DND-41 (cell line): ENCODE data around the gene TPPP.
"Not testable (repeated sequence)": the region's sequence is repeated elsewhere in the genome, so short reads cannot be mapped to it uniquely, and the experiment has no call there.

Experiments used
- ATAC-seq: fragments of 200-7000 bp; cut with Tn5 transposase; 3 replicates; pipeline ENCODE4 v1.9.1; 2021; ENCODE audit warnings: low read depth; ENCODE audit not compliant: insufficient read depth
- DNase-seq: peaks from one replicate; pipeline ENCODE4 v3.0.0-alpha.2; 2020
- H2AFZ ChIP-seq: 2 replicates; pipeline ENCODE4 v1.6.0; 2012; ENCODE audit warnings: low read depth, low read length
- H3K27ac ChIP-seq: 2 replicates; pipeline ENCODE4 v1.5.1; 2012; ENCODE audit warnings: low read length, inconsistent platforms
- H3K27me3 ChIP-seq: fragments of 200-600 bp; sonication (generic); 2 replicates; pipeline ENCODE4 v1.6.0; 2012; ENCODE audit warnings: low read length, mild to moderate bottlenecking, inconsistent platforms; ENCODE audit not compliant: insufficient read depth, poor library complexity
- H3K36me3 ChIP-seq: 2 replicates; pipeline ENCODE4 v1.5.1; 2012; ENCODE audit warnings: low read length, inconsistent platforms; ENCODE audit not compliant: insufficient read depth
- H3K4me1 ChIP-seq: 2 replicates; pipeline ENCODE4 v1.5.1; 2012; ENCODE audit warnings: mild to moderate bottlenecking, low read length; ENCODE audit not compliant: insufficient read depth
- H3K4me2 ChIP-seq: 2 replicates; pipeline ENCODE4 v1.6.0; 2012; ENCODE audit warnings: mild to moderate bottlenecking, moderate library complexity, low read length, inconsistent platforms; ENCODE audit not compliant: insufficient read depth
- H3K4me3 ChIP-seq, 2 experiments: fragments of 200-600 bp in 1 of 2; shearing (Covaris generic) in 1 of 2; 2 replicates each; pipeline ENCODE4 v1.5.1; 2012 to 2016; ENCODE audit warnings: inconsistent platforms in 2 of 2, low read length in 2 of 2, mild to moderate bottlenecking in 2 of 2, low read depth in 1 of 2, moderate library complexity in 1 of 2
- H3K79me2 ChIP-seq: 2 replicates; pipeline ENCODE4 v1.6.0; 2012; ENCODE audit warnings: low read length, inconsistent platforms; ENCODE audit not compliant: insufficient read depth
- H3K9ac ChIP-seq: 2 replicates; pipeline ENCODE4 v1.6.0; 2012; ENCODE audit warnings: low read depth, mild to moderate bottlenecking, inconsistent platforms, low read length, moderate library complexity
- H3K9me3 ChIP-seq: 2 replicates; pipeline ENCODE4 v1.5.1; 2012; ENCODE audit warnings: low read length, moderate library complexity, mild to moderate bottlenecking, inconsistent platforms; ENCODE audit not compliant: insufficient read depth, severe bottlenecking
- H4K20me1 ChIP-seq: 2 replicates; pipeline ENCODE4 v1.6.0; 2012; ENCODE audit warnings: low read length; ENCODE audit not compliant: insufficient read depth

The TPPP gene

DNA sequence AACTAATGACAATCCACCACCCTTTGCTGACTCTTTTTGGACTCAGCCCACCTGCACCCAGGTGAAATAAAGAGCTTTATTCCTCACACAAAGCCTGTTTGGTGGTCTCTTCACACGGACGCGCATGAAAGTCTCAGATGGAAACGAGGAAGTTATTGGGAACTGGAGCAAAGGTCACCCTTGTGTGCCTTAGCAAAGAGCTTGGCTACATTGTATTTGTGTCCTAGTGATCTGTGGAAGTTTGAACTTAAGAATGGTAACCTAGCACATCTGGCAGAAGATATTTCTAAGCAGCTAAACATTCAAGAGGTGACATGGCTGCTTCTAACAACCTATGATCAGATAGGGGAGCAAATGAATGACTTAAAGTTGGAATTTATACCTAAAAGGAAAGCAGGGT is 15.2 kb upstream of the TPPP start:
- not testable (repeated sequence) for H3K9me3 ChIP-seq, H3K79me2 ChIP-seq, H3K4me2 ChIP-seq, DNase-seq, H3K4me3 ChIP-seq, H3K27me3 ChIP-seq, H2AFZ ChIP-seq, H3K36me3 ChIP-seq, H3K9ac ChIP-seq, H4K20me1 ChIP-seq, H3K27ac ChIP-seq, H3K4me1 ChIP-seq, ATAC-seq

GRCh38 chr5:706127-706526 is 13.0 kb upstream of the TPPP start:
- not testable (repeated sequence) for ATAC-seq, H3K27ac ChIP-seq

GRCh38 chr5:696753-697702 is 3.9 kb upstream of the TPPP start:
- not testable (repeated sequence) for H3K36me3 ChIP-seq, ATAC-seq, H3K79me2 ChIP-seq, H3K9me3 ChIP-seq, H3K4me1 ChIP-seq, DNase-seq, H3K27ac ChIP-seq, H3K4me2 ChIP-seq, H3K27me3 ChIP-seq, H3K9ac ChIP-seq, H4K20me1 ChIP-seq, H3K4me3 ChIP-seq, H2AFZ ChIP-seq

More at GRCh38 chr5:706127-706526, 13.0 kb upstream of the TPPP start:
- H2AFZ ChIP-seq, H3K4me2 ChIP-seq, H3K79me2 ChIP-seq, H3K4me1 ChIP-seq, H3K4me3 ChIP-seq, H3K36me3 ChIP-seq, DNase-seq, H3K9me3 ChIP-seq, H4K20me1 ChIP-seq, H3K9ac ChIP-seq, H3K27me3 ChIP-seq: not testable (repeated sequence)

- not testable (repeated sequence) for H2AFZ ChIP-seq
Measured at GRCh38 chr5:696191-696590, 3.0 kb upstream of the TPPP start.

DNA sequence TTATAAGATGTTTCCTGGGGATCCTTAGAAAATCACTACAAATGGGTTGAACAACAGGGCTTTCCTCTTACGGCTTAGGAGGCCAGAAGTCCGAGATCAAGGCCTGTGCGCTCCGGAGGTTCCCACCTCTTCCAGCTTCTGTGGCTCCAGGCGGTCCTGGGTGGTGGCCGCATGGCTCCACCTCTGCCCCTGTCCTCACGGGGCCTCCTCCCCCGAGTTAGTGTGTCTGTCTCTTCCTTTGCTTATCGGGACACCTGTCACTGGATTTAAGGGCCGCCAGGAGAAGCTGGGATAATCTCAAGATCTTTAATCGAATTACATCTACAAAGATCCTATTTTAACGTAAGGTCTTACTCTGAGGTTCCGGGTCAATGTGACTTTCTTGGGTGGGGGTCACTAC is 2.3 kb upstream of the TPPP start:
- not testable (repeated sequence) for H3K79me2 ChIP-seq, H3K9ac ChIP-seq, H3K4me1 ChIP-seq, ATAC-seq, H3K27me3 ChIP-seq, H3K4me3 ChIP-seq, H2AFZ ChIP-seq, H3K36me3 ChIP-seq, H4K20me1 ChIP-seq, H3K9me3 ChIP-seq, DNase-seq, H3K27ac ChIP-seq, H3K4me2 ChIP-seq

More at GRCh38 chr5:696191-696590, 3.0 kb upstream of the TPPP start:
- not testable (repeated sequence) for H3K9me3 ChIP-seq, H3K4me3 ChIP-seq, ATAC-seq, H3K79me2 ChIP-seq, H3K9ac ChIP-seq, H4K20me1 ChIP-seq, H3K4me1 ChIP-seq, DNase-seq, H3K27ac ChIP-seq, H3K4me2 ChIP-seq, H3K36me3 ChIP-seq, H3K27me3 ChIP-seq

DNA sequence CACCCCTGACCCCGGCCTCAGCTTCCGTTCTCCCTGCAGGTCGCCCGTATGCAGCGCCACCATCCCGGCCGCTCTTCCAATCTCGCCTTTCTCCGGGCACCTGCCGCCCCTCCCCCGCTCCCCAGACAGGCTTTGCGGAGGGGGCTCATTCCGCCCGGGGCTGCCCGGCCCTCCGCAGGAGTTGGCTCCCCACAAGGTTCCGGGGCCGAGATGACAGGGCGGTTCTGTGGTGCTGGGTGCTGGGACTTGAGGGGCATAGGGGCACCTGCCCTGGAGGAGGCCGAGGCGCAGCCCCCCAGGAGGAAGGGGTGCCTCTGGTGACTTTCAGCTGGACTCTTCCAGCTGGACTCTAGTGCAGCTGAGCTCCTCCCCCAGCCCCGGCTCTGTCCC is 885 bp upstream of the TPPP start:
- not testable (repeated sequence) for H3K79me2 ChIP-seq, H3K9me3 ChIP-seq, H3K9ac ChIP-seq, H3K4me1 ChIP-seq, ATAC-seq, H3K27me3 ChIP-seq, H2AFZ ChIP-seq, H3K36me3 ChIP-seq, H3K27ac ChIP-seq, H3K4me3 ChIP-seq, H4K20me1 ChIP-seq, DNase-seq, H3K4me2 ChIP-seq

DNA sequence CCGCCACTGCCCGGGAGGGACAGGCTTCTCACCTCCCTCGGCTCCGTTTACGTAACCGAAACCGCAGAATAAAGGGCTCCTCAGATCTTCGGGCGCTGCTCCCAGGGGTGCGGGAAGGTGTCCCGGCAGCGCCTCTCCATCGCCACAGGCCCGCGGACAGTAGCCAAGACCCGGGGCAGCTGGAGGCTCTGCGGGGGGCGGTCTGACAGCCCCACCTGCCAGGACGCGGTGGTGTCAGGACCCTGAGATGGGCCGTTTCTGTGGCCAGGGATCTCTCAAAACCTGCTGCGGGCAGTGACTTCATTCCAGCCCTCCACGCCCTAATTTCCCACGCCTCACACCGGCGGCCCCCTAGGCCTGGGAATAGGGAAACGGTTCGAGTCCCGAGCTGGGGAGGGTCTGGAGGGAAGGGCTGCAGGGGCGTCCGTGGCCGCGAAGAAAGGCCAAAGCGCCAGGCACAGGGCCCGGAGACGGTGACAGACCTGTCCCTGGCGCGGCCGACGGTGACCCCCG is 567 bp downstream of the TPPP start:
- not testable (repeated sequence) for H3K27me3 ChIP-seq, H4K20me1 ChIP-seq, H2AFZ ChIP-seq, H3K9ac ChIP-seq, H3K4me3 ChIP-seq, ATAC-seq, H3K79me2 ChIP-seq, H3K27ac ChIP-seq, H3K9me3 ChIP-seq, H3K36me3 ChIP-seq, H3K4me1 ChIP-seq, H3K4me2 ChIP-seq, DNase-seq
